ENCODE data around the gene STK33. TPM values are rescaled to one million over a fixed set of nuclear protein-coding genes. Genes with fewer than 3 reads are reported as not detected.

The STK33 gene
- total RNA-seq, 1 experiment from 2014 or later = 19.5 TPM

DNA sequence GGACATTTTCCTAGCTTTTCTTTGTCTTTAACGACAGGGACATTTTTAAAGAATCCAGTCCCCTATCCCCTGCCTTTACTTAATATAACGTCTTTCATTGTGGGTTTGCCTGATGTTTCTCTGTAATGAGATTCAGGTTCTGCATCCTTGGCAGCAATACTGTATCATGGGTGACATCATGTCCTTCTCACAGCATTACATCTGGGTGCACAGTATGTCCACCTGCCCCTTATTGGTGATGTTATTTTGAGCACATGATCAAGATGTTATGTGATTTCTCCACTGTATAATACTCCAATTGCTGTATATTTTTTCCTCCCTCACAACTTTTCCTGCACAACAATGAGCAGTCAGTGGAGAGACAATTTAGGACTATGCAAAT lies 9.7 kb upstream of the STK33 start:
- H3K27me3 ChIP-seq (ENCODE audit: insufficient read depth, low read length) = no peaks in the 10 kb centered on the region
- H3K27ac Mint-ChIP-seq = no peak overlapping the region

More for the DNA sequence above, 9.7 kb upstream of the STK33 start:
- Histone ChIP-seq H4K8ac (replicated peaks; ENCODE audit: insufficient read length, low read depth, low read length) (no peak overlapping the region), H3K79me1 (ENCODE audit: insufficient read depth, low read depth, low read length, poor library complexity, severe bottlenecking) (no peaks in the 10 kb centered on the region), H2BK20ac (ENCODE audit: low read depth, low read length, poor library complexity, severe bottlenecking) (no peak overlapping the region), H2BK12ac (ENCODE audit: insufficient read length, low read depth, low read length) (no peak overlapping the region), H3K56ac (ENCODE audit: insufficient read length, low read depth, low read length) (no peak overlapping the region), H2AFZ (ENCODE audit: low read length) (no peak overlapping the region), H3K9ac (ENCODE audit: extremely low read depth, insufficient read length, low read length) (no peak overlapping the region), H3K27ac (ENCODE audit: insufficient read length, low read depth, low read length) (no peak overlapping the region), H3K4ac (ENCODE audit: low read depth, low read length) (no peak overlapping the region), H2BK5ac (ENCODE audit: insufficient read length, low read length) (no peak overlapping the region), H4K91ac (ENCODE audit: insufficient read length, low read depth, low read length) (no peak overlapping the region), H2AK5ac (ENCODE audit: insufficient read length, low read length) (no peak overlapping the region), H3K4me1 (ENCODE audit: insufficient read depth, low read length) (0 out of 2 replicates have a peak, but pooled peaks cover 3% of the 10 kb centered on the region), H2BK120ac (ENCODE audit: low read depth, low read length, poor library complexity, severe bottlenecking) (no peak overlapping the region), H3K14ac (ENCODE audit: insufficient read depth, low read length) (no peak overlapping the region), H4K20me1 (ENCODE audit: control insufficient read depth, insufficient read depth, insufficient read length) (no peaks in the 10 kb centered on the region), H3K79me2 (ENCODE audit: insufficient read depth, low read length) (no peaks in the 10 kb centered on the region), H2BK15ac (ENCODE audit: low read depth, low read length) (no peak overlapping the region), H4K5ac (ENCODE audit: insufficient read length, low read depth, low read length) (no peak overlapping the region), H3K18ac (ENCODE audit: insufficient read length, low read depth, low read length) (no peak overlapping the region), H3K9me3 (ENCODE audit: control insufficient read depth, low read depth, low read length) (no peaks in the 10 kb centered on the region), H3K23me2 (ENCODE audit: insufficient read length, low read depth, low read length, poor library complexity, severe bottlenecking) (no peaks in the 10 kb centered on the region), H3T11ph (ENCODE audit: low read length) (no peak overlapping the region), H3K4me2 (ENCODE audit: insufficient read depth, insufficient read length, low read length) (no peak overlapping the region), H3K23ac (ENCODE audit: insufficient read length, low read depth, low read length) (no peak overlapping the region)
- WGBS (ENCODE audit: extremely low coverage, insufficient read length, low lambda C conversion rate) = no CpG with 5 or more reads among the region's 2 CpGs
- 0 out of 2 replicates have a peak, but pooled peaks cover 3% of the 10 kb centered on the region for H3K27me3 Mint-ChIP-seq (ENCODE audit: low read depth)
- H3K4me1 Mint-ChIP-seq = peaks cover 4 to 5% of the 10 kb centered on the region in 2 experiments; a peak in 3 of 4 replicates
- no peaks in the 10 kb centered on the region for H3K9me3 Mint-ChIP-seq
- no peaks in the 10 kb centered on the region for H3K36me3 Mint-ChIP-seq (ENCODE audit: insufficient read depth in 1 of 3, low read depth in 3 of 3)
- DNase-seq = no peak
- H3K4me3 Mint-ChIP-seq = no peak overlapping the region
- TF ChIP-seq, protein P1, sequence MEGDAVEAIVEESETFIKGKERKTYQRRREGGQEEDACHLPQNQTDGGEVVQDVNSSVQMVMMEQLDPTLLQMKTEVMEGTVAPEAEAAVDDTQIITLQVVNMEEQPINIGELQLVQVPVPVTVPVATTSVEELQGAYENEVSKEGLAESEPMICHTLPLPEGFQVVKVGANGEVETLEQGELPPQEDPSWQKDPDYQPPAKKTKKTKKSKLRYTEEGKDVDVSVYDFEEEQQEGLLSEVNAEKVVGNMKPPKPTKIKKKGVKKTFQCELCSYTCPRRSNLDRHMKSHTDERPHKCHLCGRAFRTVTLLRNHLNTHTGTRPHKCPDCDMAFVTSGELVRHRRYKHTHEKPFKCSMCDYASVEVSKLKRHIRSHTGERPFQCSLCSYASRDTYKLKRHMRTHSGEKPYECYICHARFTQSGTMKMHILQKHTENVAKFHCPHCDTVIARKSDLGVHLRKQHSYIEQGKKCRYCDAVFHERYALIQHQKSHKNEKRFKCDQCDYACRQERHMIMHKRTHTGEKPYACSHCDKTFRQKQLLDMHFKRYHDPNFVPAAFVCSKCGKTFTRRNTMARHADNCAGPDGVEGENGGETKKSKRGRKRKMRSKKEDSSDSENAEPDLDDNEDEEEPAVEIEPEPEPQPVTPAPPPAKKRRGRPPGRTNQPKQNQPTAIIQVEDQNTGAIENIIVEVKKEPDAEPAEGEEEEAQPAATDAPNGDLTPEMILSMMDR (conservative IDR thresholded peaks at IDR 0.05) = no peak

All from H9 (cell line).